ENCODE measurements around the gene BCKDHA.

GRCh38 chr19:41414461-41414860 lies 16.8 kb downstream of the BCKDHA start:
- no peak for TF ChIP-seq RFX5 (IDR thresholded peaks at IDR 0.05; ENCODE audit: low read length)
- TF ChIP-seq, protein P1, sequence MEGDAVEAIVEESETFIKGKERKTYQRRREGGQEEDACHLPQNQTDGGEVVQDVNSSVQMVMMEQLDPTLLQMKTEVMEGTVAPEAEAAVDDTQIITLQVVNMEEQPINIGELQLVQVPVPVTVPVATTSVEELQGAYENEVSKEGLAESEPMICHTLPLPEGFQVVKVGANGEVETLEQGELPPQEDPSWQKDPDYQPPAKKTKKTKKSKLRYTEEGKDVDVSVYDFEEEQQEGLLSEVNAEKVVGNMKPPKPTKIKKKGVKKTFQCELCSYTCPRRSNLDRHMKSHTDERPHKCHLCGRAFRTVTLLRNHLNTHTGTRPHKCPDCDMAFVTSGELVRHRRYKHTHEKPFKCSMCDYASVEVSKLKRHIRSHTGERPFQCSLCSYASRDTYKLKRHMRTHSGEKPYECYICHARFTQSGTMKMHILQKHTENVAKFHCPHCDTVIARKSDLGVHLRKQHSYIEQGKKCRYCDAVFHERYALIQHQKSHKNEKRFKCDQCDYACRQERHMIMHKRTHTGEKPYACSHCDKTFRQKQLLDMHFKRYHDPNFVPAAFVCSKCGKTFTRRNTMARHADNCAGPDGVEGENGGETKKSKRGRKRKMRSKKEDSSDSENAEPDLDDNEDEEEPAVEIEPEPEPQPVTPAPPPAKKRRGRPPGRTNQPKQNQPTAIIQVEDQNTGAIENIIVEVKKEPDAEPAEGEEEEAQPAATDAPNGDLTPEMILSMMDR (IDR thresholded peaks at IDR 0.05): no peak
- TF ChIP-seq RAD21 (IDR thresholded peaks at IDR 0.05; ENCODE audit: low read length): no peak
- TF ChIP-seq MXI1 (IDR thresholded peaks at IDR 0.05; ENCODE audit: low read depth, low read length): no peak
